GM10248 (cell line): ENCODE results near the gene ZNF43.
"Not testable (repeated sequence)": the region's sequence is repeated elsewhere in the genome, so short reads cannot be mapped to it uniquely, and the experiment has no call there.

ENCODE experiments used
- CTCF ChIA-PET: fragments of 300-600 bp; sonication (Branson Sonifier 250); formaldehyde crosslinking; extraction: SDS; loops from one replicate; lab custom pipeline; 2021; ENCODE audit warnings: antibody characterized with exemption; lab: Yijun Ruan, JAX
- POLR2A ChIA-PET: fragments of 350-650 bp; sonication (Branson Sonifier 250); formaldehyde crosslinking; extraction: SDS; loops from one replicate; lab custom pipeline; 2020; ENCODE audit warnings: antibody characterized with exemption; lab: Yijun Ruan, JAX
- DNase-seq: peaks from one replicate; pipeline ENCODE4 v3.0.0; 2012; ENCODE audit errors: extremely low spot score
- CTCF ChIP-seq: IDR thresholded peaks from 2 replicates; pipeline ENCODE4 v1.5.1; 2012; ENCODE audit warnings: mild to moderate bottlenecking, low read depth; ENCODE audit errors: extremely low read depth, missing control alignments, control extremely low read depth

Gene ZNF43

GRCh38 chr19:21835810-21836444 is at the start of gene ZNF43:
Gene ZNF43 (minus strand): TSS chr19:21836182. CDS start chr19:21836038, 144 bp downstream.
- TF ChIP-seq CTCF = peak; percentile 0
- ChIA-PET CTCF (interaction anchor here (1.2 to 1.5 kb wide), 2 partner anchors 16 to 1059 kb away, joined by 3 read pairs; no protein-coding TSS in a partner anchor), POLR2A (interaction anchor here (0.6 to 1.4 kb wide), 4 partner anchors 14 to 1407 kb away, joined by 4 to 13 read pairs (median 4); partner anchors contain the start of gene ZNF100)
- DNase-seq = peak; percentile 82

DNA sequence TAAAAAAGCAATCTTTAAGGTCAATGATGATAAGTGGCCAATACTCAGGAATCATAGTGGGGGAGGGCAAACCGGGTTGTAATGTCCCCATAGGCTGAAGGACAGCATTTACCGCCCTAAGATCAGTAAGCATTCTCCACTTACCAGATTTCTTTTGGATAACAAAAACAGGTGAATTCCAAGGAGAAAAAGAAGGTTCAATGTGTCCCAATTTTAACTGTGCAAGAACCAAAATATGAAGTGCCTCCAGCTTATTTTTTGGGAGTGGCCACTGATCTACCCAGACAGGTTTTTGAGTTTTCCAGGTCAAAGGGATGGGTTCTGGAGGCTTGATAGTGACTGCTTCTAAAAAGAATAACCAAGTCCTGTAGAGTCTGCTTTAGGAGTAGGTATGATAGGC is 49.5 kb upstream of the ZNF43 start:
- DNase-seq, POLR2A ChIA-PET, CTCF ChIA-PET: not testable (repeated sequence)

DNA sequence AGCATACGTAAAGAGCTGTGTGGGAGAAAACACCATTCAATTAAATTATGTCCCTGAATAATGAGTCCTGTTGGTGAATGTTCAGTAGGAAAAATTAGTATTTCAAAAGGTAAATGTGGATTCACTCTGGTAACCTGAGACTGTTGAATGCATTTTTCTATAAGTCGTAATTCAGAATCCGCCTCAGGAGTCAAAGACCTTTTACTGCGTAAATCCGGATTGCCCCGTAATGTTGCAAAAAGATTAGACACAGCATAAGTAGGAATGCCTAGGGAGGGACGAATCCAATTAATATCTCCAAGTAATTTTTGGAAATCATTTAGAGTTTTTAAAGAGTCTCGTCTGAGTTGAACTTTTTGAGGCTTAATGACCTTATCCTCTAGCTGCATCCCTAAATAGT is 48.8 kb upstream of the ZNF43 start:
- DNase-seq, CTCF ChIA-PET, POLR2A ChIA-PET: not testable (repeated sequence)

DNA sequence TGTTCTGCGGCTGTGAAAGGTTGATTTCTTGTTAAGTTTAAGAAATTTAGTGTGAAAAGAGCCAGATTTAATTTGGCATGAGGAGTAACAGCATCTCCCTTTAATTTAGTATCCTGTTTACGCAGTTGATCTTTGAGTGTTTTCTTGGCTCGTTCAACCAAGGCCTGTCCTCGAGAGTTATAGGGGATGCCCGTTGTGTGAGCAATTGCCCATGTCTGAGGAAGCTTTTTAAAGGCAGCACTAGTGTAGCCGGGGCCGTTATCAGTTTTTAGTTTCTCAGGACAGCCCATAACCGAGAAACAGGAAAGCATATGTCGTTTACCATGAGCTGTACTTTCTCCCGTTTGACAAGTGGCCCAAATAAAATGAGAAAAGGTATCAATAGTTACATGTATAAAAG is 47.5 kb upstream of the ZNF43 start:
- POLR2A ChIA-PET = no interaction called here
- no peak for TF ChIP-seq CTCF
- DNase-seq = no peak
- CTCF ChIA-PET = no interaction called here

- CTCF ChIA-PET, DNase-seq, POLR2A ChIA-PET: not testable (repeated sequence)
These were observed 44.8 kb upstream of the ZNF43 start for GRCh38 chr19:21880761-21881160.

DNA sequence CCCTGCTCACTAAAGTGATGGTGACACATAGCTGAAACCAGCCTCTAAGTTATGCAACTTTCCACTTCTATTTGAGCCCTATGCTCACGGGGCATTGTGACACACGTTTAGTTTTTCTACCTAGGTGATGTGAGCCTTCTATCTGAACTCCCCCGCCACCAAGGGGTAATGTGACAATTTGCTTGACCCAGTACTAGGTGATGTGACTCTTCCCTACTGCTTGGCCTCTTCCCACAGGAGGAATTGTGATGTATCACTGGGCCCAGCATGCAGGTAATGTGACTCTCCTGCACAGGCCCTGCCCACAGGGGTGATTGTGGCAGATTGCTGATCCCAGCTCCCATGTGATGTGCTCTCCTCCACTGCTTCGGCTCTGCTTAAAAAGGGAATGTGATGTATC is 42.7 kb upstream of the ZNF43 start:
- DNase-seq = no peak
- no peak for TF ChIP-seq CTCF
- CTCF ChIA-PET = no interaction called here
- POLR2A ChIA-PET = no interaction called here

GRCh38 chr19:21877976-21878375 is 42.0 kb upstream of the ZNF43 start:
- ChIA-PET POLR2A (no interaction called here), CTCF (no interaction called here)
- TF ChIP-seq CTCF = no peak
- DNase-seq = no peak

DNA sequence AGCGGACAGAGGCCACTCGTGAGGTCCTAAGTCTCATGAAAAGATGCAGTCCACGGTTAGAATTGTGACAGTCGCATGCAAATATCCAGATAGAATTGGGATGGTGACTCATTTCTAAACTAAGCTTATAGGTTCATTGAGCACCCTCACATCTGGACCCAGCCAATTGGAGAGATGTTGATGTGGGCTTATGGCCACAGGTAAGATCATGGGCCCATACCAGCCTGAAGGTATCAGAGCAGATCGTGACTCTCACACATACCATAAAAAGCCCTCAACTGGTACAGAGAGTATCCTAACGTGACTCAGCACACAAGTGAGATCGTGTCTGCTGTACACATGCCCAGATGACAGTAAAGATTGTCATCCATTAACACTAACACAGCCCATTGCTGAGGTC is 40.6 kb upstream of the ZNF43 start:
- CTCF ChIA-PET, POLR2A ChIA-PET, DNase-seq: not testable (repeated sequence)
